GM19468 (cell line): ENCODE results near the gene RASGRF2.

ENCODE experiments used
- ATAC-seq: cut with Tn5 transposase; IDR thresholded peaks from one replicate; pipeline ENCODE4 v1.9.1; 2021; ENCODE audit warnings: mild to moderate bottlenecking, moderate library complexity, moderate number of reproducible peaks; ENCODE audit not compliant: unreplicated experiment; ENCODE audit errors: extremely low read depth

RASGRF2 gene

DNA sequence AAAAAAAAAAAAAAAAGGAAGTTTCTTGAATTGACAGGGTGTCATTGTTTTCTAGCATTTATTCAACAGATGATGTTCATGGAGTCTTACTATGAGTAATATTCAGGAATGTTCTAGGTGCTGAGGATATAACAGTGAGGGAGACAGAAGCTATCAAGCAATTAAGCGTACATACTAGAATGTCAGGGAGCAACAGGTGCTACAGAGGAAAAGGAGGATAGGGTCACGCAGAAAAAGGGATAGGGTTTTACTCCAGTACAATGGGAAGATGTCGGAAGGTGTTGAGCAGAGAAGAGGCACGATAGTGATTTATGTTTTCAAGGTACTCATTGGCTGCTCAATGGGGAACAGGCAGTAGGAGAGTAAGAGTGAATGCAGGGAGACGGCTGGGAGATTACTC lies 6.6 kb upstream of the RASGRF2 start:
- ATAC-seq, result no peak

DNA sequence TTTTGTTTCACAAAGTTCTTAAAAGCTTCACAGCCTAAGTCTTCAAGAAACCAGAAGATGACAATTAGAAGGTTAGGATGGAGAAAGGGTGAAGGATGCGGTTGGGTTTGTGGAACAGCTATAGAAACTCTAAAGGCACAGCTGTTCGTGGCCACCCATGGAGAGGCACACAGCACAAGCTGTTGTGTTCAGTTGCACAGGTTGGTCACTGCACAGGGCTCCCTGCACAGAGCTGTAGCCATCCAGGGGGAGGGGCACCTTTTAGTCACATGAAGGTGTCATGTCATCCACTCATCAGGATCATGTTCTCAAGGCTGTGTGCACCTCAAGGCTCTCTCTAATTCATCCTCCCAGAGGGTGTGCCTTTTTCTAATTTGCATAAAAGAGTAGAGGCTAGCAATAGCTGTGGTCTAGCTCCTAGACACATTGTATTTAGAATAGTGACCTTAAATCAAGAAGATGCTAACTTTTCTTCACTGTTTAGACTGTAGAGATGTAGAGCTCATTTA lies 5.0 kb upstream of the RASGRF2 start:
- ATAC-seq, result no peak

DNA sequence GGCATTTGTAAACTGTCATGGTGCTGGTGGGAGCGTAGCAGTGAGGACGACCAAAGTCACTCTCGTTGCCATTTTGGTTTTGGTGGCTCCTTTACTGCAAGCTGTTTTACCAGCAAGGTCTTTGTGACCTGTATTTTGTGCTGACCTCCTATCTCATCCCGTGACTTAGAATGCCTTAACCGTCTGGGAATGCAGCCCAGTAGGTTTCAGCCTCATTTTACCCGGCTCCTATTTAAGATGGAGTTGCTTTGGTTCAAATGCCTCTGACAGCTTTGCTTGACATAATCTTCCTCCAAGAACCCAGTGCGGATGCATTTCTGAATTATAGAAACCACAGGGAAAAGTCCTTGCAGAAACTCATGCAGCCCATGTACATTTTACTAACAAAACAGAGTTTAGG lies 3.9 kb upstream of the RASGRF2 start:
- no peak for ATAC-seq

DNA sequence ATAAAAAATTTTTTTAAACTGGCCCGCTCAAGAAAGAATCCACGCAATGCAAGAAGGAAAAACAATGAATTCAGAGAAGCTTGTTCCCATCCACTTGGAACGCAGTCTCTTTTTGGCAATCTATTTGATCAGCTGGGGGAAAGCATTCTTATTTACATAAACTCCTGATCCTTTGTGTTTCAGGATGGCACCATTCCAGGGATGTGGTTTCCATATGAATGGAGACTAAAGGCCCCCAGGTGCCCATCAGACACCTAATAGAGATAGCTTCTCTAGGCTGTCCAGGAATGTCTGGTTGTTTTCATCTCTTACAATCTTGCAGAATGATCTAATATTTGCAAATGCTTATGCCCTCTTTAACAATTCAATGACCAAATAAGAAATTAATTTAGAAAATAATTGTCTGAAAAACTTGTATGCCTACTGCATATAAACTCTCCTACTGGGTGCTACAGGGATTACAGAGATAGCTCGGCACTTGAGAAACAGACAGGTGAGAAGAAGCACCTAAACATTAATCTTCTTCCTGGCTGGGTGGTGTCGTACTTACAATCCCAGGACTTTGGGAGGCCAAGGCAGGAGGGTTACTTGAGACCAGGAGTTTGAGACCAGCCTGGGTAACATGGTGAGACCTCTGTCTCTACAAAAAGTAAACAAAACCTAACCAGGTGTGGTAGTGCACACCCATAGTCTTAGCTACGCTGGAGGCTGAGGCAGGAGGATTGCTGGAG lies 3.0 kb upstream of the RASGRF2 start:
- no peak for ATAC-seq

DNA sequence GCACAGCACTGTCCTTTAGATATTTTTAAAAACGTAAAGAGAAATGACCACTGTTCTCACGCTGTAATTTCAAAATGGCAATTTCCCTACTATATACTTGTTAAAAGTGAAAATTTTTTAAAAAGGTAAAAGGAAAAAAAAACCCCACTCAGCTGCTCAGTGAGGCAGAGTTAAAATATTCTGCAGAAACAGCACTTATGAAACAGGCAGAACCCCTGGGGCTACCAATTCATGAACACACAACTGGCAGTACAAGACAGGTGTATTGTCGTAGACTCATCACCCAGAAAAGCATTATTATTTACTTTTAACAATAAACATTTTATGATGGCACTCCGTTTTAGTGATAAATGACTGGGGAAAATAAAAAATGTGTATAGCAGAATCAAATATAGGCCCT lies 1.5 kb upstream of the RASGRF2 start:
- ATAC-seq, result no peak

DNA sequence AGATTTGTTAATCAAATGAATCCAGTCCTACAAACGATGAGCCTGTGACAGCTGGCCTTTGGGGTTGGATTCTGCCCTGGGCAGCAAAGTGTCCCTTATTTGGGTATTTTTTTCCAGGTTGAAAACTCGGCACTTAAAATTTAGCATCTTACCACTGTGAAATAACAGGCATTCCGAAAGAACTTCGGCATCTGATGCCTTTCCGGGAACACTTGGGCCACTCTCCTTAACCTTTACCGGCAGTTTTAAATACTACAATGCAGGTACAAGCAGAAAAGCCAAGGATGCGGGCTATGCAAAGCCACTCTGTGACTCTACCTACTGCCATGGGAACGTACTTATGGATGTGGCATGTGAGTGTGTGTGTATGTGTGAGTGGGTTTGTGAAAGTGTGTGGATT lies 1.0 kb upstream of the RASGRF2 start:
- no peak for ATAC-seq

DNA sequence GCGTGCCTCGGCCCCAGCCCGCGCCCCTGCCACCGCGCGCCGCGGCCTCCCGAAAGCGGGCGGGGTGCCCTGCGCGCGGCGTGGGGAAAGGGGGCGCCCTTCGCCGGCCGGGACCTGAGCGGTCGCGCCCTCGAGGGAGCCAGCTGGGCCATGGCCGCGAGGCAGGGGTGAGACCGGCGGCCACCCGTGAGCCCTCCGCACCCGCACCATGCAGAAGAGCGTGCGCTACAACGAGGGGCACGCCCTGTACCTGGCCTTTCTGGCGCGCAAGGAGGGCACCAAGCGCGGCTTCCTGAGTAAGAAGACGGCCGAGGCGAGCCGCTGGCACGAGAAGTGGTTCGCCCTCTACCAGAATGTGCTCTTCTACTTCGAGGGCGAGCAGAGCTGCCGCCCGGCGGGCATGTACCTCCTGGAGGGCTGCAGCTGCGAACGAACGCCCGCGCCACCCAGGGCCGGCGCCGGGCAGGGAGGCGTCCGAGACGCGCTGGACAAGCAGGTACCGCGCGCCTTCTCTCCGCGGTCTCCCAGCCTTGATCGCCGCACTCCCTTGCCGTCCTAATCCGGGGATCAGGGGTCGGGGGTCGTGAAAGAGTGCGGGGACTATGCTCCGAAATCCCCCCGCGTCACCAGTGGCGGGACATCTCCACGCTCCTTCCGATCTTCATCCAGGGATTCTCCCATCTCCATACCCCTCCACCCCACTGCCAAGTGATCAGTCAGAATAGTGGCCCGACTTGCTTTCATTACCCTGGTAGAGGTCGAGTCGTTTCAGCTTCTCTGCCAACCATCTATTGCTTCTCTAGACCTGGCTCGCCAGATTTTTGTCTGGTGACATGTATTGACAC lies 590 bp downstream of the RASGRF2 start:
- ATAC-seq, result no peak

DNA sequence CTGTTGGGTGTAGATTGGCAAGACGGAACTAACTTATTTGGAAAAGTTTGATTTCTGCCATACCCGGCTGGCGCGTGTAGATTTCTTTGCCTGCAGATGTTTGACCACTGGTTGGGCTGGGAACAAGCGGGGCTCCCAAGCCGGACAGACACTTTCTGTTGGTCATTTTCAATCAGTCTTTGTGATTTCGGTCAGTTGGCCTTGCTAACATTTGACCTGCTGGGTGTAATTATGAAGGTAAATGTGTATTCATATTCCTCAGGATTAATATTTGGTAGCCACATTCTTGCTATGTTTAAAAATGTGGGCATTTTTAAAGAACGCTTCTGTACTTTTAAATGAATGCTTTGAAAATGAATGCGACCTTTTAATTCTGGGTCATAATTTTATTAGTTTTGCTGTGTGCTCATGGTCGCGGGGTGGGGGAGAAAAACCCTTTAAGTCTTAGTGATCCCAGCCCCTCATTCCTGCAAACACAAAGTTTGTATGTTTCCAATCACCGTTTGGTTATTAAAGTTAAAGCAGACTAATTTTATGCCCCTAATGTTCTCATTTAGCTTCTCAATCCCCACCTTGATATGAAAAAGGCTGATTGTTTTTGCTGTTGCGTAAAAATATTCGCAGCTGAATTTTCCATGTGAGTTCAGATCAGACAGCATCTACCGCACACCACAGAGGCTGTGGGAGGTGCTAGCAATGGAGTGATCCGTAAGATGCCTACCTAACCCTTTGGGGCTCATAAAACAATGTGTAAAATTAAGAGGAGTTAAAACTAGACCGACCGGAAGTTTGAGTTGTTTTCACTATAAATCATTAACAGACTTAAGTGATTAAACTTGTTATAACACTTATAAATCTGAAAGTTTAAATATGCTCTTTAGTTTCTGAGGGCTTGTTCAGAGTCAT lies 1.5 kb downstream of the RASGRF2 start:
- no peak for ATAC-seq

DNA sequence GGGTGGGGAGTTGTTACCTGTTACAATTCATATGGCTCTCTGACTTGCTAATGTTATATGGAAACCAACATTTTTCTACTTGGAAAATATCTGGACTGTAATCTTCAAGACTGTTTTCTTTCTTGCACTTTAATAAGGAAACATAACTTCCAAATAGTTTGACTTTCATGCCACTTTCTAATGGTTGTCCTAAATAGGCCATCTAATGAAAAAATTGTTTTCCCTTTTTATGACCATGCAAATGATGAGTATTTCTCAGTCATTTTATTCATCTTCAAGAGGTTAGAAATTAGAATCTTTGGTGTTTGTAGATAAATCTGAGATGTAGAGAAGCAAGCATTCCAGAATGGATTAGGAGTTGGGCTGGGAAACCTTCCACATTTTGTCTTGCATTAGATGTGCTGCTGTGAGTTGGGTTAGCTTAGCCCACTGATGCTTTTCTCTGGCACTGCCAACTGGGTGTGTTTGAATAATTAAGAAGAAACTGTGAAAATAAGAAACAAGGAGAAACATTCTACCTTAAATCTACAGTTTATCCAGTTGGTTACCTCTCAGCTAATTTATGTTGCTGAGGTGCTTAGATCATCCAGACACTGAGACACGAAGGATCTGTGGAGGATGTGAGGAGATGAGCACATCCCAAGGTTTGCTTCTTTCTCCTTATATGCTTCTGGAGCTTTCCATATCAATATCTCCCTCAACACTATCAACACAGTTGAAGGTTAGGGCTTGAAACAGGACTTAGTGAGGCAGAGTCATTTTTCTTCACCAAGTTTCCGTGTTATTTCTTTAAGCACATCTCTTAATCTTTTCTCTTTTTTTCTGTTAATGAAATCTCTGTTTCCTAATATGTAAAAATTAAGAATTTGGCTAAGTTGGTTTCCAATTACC lies 2.7 kb downstream of the RASGRF2 start:
- no peak for ATAC-seq

DNA sequence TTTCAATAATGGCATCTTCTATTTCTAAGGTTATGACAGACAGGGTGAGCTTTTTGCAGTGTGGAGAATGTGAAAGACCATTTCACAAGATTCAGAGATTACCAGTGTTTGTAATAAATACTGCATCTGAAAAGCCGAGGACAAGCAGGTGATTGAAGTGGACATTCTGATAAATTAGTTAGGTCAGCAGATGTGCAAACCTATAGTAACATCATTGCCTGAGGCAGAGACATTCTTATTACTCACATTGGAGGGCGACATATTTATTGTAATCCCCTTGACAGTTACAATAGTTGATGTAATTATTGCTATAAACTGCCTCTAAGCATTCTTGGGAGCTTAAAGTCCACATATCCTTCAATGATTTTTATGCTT lies 3.3 kb downstream of the RASGRF2 start:
- no peak for ATAC-seq

DNA sequence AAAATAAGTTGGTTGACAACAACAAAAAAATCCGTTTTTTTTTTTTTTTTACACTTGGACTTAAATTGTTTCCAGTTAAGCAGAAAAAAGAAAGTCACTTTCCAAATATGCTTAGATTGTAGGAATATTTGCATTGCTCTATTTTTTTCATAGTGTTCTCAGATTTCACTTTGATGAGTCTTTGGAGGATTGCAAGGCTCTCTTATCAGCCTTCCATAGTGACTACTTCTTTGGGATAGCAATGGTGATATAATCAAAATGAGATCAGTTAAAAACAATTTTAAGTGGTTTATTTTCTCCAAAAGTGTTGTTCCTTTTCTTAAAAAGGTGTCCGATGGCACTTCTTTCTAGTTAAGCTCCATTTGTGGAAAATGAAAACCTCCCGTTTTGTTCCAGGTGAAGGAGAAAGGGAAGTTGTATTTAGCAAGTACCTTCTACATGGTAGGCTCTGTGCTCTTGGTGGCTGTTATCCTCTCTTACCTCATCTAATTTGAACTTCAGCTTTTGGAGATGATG lies 3.9 kb downstream of the RASGRF2 start:
- ATAC-seq, result no peak

DNA sequence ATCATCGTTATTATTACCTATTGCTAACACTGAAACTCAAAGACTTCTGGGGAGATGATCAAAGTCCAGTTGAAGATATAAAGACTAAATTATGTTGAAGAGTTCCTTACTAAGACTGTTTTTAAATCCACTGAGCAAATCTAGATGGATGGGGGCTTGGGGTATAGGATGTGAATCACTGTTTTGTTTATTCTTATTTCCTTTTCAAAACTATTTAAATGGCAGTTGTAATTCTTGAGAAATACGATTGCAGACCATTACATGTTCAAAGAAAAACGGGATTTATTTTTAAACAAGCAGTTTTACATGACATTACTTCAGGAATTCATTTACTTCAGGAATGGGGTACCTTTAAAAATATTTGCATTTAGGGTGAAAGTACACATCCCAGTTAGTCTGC lies 4.3 kb downstream of the RASGRF2 start:
- no peak for ATAC-seq

DNA sequence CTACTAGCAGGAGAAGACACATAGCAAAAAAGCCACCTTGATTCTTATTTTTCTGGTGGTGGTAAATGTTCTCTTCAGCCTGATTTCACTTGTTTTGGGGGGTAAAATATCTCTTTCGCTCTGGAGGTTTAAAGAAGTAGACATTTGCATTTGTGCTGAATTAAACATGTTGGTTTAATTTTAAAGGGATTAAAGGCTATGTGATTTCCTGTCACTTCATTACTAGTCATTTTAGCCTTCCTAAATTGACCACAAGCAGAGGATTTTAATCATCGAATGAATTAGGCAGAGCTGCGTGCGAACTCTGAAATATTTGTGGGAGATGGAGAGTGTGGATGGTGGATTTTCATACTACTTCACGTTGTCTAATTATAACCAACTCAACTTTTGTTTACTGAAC lies 4.8 kb downstream of the RASGRF2 start:
- no peak for ATAC-seq

DNA sequence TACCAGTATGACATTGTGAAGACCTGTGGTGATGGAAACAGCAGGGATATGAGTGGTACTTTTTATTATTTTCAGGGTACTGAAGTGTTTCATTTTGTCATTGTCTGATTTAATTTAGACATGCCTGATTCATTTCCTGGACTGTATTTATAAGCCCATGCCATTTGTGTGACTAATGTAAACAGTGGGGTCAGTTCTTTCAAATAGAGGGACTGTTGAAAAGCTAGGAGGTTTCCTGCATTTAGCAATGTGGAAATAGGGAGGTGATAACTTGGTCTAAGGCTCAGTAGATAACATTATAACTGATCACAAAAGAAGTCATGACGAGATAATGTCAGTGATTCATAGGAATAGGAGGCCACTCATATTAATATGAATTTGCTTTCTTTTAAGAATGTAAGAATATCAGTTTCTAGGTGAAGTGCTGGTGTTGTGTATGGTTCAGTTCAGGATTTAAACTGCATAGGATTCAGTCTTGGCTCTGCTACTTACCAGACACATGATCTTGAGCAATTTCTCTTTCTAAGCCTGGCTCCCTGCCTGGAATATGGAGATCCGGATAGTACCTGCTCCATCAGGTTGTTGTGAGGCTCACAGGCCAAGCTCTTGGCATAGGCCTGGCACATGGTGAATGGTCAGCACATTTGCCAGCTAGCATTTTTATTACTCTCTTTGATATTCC lies 7.5 kb downstream of the RASGRF2 start:
- no peak for ATAC-seq

DNA sequence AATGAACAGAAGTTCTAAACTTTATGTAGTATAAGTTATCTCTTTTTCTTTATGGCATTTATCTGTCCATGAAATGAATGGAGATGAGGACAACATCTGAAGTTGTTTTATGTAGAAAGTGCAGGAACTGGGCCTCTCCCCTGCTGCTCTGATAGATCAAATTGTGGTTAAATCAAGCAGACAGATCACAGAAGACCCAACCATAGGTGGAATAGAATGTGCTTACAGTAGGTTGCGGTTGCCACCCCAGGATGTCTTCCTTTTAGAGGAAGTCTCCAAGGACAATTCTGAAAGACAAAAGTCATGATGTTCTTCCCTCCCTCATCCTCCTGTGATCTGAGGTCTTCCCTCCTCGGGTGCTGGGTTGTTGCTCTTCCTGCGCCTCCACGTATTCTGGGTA lies 12.9 kb downstream of the RASGRF2 start:
- no peak for ATAC-seq

DNA sequence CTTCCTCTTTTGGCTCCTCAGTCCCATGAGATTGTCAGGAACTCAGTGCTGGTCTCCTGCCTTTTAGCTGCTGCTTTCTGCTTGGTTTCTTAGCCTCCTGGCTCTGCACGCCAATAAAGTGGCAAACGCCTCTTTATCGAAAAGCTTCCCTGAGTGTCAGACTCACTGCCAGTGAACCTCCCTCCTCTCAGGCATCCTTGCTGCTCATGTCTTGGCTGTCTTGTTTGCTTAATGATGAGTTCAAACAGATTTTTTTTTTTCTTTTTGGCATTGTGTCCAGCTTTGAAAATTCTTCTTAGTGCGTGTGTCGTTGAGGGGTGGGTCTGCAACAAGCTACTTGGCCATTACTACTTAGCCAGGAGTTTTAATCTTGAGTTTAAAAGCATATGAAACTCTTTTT lies 14.9 kb downstream of the RASGRF2 start:
- no peak for ATAC-seq

DNA sequence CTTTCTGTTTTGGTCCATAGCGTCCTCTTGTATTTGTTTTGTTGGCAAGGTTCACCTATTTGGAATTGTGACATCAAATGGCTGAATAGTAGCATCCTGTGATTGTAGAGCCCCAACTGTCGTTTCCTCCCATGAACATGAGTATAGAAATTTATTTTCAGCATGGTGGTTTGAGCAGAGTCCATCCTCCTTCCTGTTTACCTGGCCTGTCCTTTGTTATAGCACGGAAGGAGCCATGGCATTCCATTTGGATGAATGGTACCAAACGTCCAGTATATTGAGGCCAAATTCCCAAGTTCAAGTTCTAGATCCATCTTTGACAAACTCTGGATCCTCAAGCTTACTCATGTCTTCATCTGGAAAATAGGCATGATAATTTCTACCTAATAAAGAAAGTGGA lies 16.8 kb downstream of the RASGRF2 start:
- no peak for ATAC-seq

DNA sequence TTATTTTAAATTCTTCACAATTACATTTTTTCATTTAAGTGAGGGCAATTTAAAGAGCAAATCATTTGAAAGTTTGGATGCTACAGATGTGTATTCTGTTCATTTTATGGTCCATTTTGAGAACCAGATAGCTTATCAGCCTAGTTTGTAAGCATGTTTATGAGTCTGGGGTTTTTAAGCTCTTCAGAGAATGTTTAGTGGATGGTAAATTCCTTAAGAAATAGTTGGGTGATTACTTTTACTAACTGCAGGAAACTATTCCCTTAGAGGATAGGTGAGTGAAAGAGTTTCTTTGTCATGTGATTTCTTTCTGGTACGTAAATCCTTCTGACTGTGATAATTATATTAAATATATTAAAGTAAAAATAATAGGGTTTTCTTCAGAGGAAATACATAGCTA lies 17.6 kb downstream of the RASGRF2 start:
- no peak for ATAC-seq

DNA sequence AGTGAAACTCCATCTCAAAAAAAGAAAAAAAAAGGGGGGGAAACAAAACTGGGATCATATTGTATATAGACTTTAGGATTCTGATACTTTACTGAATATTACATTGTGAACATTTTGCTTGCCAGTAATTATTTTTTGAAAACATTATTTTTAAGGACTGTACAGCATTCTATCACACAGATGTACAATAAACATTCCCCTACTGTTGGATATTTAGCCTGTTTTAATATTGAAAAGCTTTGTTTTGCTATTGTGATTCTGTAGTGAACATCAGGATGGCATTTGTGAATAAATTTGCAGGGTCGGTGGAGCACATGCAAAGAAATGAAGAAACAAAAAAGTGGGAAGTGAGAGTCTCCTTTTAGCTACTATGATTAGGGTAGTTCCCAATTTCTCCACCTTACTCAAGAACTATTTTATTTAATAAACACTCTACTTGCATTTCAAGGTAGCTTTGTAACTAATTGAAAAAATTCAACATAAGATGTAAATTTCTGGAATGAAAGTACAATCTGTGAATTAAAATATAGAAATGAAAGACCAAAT lies 18.7 kb downstream of the RASGRF2 start:
- no peak for ATAC-seq
